ENCODE data around the gene NRXN2.
A peak's percentile ranks its signal among the peaks of the same experiment; 100 is the strongest.

NRXN2 gene

DNA sequence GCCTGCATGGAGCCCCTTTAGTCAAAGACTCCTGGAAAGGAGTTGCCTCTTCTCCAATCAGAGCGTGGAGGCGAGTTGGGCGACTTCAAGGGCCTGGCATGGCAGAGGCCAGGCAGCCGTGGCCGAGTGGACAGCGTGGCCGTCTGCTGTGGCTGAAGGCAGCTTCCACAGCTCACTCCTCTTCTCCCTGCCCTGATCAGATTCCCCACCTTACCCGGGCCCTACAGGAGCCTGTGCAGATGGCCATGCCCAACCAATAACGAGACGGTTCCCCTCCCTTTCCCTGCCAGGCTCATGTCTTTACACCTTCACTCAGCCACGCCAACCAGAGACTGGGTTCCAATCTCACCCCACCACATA lies 152.0 kb downstream of the NRXN2 start:
- H3K27me3 ChIP-seq (ENCODE audit: insufficient read depth, low read length), result no peaks in the 10 kb centered on the region
- H3K4me1 ChIP-seq (ENCODE audit: insufficient read depth, low read length), result peaks cover 12% of the 10 kb centered on the region
- H3K9me3 ChIP-seq (ENCODE audit: insufficient read depth, low read depth, low read length), result no peaks in the 10 kb centered on the region
- no peak overlapping the region for H3K27ac ChIP-seq (ENCODE audit: low read depth, low read length)
- no peaks in the 10 kb centered on the region for H3K36me3 ChIP-seq (ENCODE audit: insufficient read depth, low read length)
- no peak overlapping the region for H3K4me3 ChIP-seq (ENCODE audit: low read length)
- no peak overlapping the region for H3K9ac ChIP-seq (ENCODE audit: low read depth, low read length)
- whole genome bisulfite sequencing, result 93% methylated on average over 11 of the region's 11 CpGs

DNA sequence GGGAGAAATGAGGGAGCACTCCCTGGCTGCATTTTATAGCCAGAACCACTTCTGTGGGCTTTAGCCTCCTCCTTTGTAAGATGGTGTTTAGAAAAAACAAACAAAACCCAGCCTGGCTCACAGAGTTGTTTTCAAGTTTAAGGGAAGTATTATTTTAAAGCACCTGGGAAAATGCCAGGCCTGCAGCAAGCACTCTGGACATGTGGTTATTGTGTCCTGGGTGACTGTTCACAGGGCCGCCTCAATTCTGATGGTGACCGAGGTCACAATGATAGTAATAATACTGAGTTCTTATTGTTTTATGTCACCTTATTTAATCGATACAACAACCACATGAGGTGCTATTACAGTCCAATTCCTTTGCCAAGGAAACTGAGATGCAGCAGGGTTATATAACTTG lies 152.7 kb downstream of the NRXN2 start:
- H3K27me3 ChIP-seq (ENCODE audit: insufficient read depth, low read length), result no peaks in the 10 kb centered on the region
- no peak overlapping the region for H3K9ac ChIP-seq (ENCODE audit: low read depth, low read length)
- peaks cover 15% of the 10 kb centered on the region for H3K4me1 ChIP-seq (ENCODE audit: insufficient read depth, low read length)
- 96% methylated on average over 3 of the region's 3 CpGs for WGBS
- no peaks in the 10 kb centered on the region for H3K36me3 ChIP-seq (ENCODE audit: insufficient read depth, low read length)
- H3K9me3 ChIP-seq (ENCODE audit: insufficient read depth, low read depth, low read length), result no peaks in the 10 kb centered on the region
- no peak overlapping the region for H3K27ac ChIP-seq (ENCODE audit: low read depth, low read length)
- H3K4me3 ChIP-seq (ENCODE audit: low read length), result no peak overlapping the region

DNA sequence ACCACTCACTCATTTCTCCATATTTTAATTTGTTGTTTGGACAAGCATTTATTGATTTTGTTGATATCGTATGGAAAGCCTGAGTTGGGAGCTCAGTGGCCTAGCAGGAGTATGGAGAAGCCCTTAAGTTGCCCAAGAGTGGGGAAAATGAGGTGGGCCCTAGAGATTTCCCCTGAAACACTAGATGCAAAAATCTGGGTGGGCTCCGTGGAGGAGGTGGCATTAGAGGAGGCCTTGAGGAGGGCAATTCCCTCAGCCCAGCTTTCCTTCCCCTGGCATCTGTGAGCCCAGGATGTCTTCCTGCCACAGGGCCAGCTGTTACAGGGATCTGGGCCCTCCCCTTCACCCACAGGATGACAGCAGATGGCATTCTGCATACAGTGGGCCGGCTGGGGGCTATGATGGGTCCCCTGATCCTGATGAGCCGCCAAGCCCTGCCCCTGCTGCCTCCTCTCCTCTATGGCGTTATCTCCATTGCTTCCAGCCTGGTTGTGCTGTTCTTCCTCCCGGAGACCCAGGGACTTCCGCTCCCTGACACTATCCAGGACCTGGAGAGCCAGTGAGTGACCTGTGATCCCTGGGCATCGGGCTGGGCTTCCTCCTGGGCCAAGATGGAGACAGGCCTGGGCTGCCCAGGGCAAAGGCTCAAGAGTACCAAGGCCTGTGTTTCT lies 153.6 kb downstream of the NRXN2 start:
- WGBS, result 90% methylated on average over 8 of the region's 8 CpGs

DNA sequence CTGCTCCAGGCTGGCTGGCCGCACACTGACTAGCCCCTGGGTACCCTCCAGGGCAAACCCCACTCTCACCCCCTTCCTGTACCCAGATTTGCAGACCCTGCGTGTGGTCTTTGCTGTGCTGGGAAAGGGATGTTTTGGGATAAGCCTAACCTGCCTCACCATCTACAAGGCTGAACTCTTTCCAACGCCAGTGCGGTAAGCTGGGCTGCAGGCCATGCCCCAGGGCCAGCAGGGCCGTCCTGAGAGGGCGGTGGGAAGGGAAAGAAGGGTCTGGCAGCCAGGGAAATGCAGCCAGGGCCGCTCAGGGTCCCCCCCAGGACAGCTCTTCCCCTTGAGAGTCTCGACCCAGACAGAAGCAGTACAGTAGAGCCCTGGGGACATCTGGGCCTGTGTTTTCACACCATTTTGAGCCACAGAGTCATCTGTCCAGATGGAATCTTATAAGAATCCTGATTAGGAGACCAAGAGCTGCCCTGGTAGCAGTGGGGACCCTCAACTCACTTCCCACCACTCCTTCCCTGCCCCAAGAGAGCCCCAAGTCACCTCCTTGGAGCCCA lies 154.3 kb downstream of the NRXN2 start:
- Histone ChIP-seq H3K4me1 (ENCODE audit: insufficient read depth, low read length) (peaks cover 15% of the 10 kb centered on the region), H3K9ac (ENCODE audit: low read depth, low read length) (no peak overlapping the region)
- WGBS, result 96% methylated on average over 7 of the region's 8 CpGs

More for the DNA sequence above, 153.6 kb downstream of the NRXN2 start:
- Histone ChIP-seq H3K4me1 (ENCODE audit: insufficient read depth, low read length) (peaks cover 15% of the 10 kb centered on the region), H3K27ac (ENCODE audit: low read depth, low read length) (no peak overlapping the region), H3K4me3 (ENCODE audit: low read length) (no peak overlapping the region), H3K9me3 (ENCODE audit: insufficient read depth, low read depth, low read length) (no peaks in the 10 kb centered on the region), H3K36me3 (ENCODE audit: insufficient read depth, low read length) (no peaks in the 10 kb centered on the region), H3K27me3 (ENCODE audit: insufficient read depth, low read length) (no peaks in the 10 kb centered on the region), H3K9ac (ENCODE audit: low read depth, low read length) (no peak overlapping the region)

DNA sequence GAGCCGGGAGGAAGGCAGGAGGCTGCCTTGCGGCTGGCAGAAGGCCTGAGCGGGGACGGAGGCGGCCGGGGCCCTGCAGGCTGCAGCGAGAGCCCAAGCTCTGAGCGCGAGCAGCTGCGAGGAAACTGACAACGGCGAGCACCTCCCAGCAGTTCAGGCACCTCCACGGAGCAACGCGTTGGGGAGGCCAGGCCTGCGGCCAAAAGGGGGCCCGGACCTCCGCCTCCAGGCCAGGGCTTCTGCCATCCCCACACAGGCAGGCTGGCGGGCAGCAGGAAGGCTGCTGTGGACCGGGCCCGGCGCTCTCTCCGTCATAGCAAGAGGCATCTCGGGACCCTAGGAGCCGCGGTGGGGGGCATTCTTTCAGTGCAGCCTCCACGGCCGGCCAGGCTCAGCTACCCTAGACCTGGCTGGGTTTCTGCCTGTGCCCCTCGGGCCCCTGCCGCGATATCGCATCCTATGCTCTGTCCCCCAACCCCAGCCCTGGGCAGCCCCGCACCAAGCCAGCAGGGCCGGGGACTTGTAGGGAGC lies 154.9 kb downstream of the NRXN2 start:
- Histone ChIP-seq H3K27ac (ENCODE audit: low read depth, low read length) (no peak overlapping the region), H3K9me3 (ENCODE audit: insufficient read depth, low read depth, low read length) (no peaks in the 10 kb centered on the region), H3K4me3 (ENCODE audit: low read length) (no peak overlapping the region), H3K9ac (ENCODE audit: low read depth, low read length) (no peak overlapping the region), H3K27me3 (ENCODE audit: insufficient read depth, low read length) (no peaks in the 10 kb centered on the region), H3K4me1 (ENCODE audit: insufficient read depth, low read length) (peaks cover 15% of the 10 kb centered on the region), H3K36me3 (ENCODE audit: insufficient read depth, low read length) (no peaks in the 10 kb centered on the region)
- WGBS, result 87% methylated on average over 34 of the region's 34 CpGs

More for the DNA sequence above, 154.3 kb downstream of the NRXN2 start:
- H3K9me3 ChIP-seq (ENCODE audit: insufficient read depth, low read depth, low read length), result no peaks in the 10 kb centered on the region
- H3K36me3 ChIP-seq (ENCODE audit: insufficient read depth, low read length), result no peaks in the 10 kb centered on the region
- H3K27me3 ChIP-seq (ENCODE audit: insufficient read depth, low read length), result no peaks in the 10 kb centered on the region
- no peak overlapping the region for H3K4me3 ChIP-seq (ENCODE audit: low read length)
- no peak overlapping the region for H3K27ac ChIP-seq (ENCODE audit: low read depth, low read length)

DNA sequence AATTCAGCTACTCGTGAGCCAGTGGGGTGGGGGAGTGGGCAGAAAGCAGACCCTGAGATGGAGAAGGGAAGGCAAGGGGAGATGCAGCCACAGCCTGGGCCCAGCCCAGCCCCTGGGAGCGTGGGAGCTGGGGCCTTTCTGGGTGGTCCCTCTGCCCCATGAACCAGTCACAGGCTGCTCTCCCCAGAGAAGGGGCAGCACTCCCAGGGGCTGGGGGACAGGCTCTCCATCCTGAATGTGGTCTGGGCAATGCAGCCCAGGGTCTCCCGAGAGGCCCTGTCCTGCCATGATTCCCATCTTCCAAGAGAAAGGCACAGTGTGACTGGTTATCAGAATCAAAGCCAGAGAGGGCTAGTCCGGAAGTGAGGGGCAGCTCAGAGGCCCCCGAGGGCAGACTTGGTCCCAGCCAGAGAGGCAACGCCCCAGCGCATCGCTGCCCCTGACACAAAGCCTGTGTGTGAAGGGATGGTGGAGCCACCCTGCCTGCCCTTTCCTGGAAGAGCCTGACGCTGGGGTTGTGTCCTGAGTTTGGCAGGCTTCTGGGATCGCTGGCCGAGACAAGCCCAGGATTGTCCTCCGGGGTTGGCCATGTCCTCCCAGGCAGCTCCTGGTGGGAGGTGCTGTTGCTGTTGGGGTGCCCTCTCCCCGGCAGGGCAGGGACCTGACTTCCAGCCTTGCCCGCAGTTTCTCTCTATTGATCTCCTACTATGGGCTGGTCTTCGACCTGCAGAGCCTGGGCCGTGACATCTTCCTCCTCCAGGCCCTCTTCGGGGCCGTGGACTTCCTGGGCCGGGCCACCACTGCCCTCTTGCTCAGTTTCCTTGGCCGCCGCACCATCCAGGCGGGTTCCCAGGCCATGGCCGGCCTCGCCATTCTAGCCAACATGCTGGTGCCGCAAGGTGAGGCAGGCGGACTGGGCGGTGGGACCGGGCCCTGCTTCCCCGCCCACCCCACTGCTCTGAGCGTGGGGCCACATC lies 155.8 kb downstream of the NRXN2 start:
- Histone ChIP-seq H3K9ac (ENCODE audit: low read depth, low read length) (peak overlapping the region; percentile 74), H3K4me3 (ENCODE audit: low read length) (peak overlapping the region; percentile 49), H3K4me1 (ENCODE audit: insufficient read depth, low read length) (peaks cover 15% of the 10 kb centered on the region), H3K27me3 (ENCODE audit: insufficient read depth, low read length) (no peaks in the 10 kb centered on the region), H3K27ac (ENCODE audit: low read depth, low read length) (peak overlapping the region; percentile 81), H3K9me3 (ENCODE audit: insufficient read depth, low read depth, low read length) (no peaks in the 10 kb centered on the region), H3K36me3 (ENCODE audit: insufficient read depth, low read length) (no peaks in the 10 kb centered on the region)
- 86% methylated on average over 30 of the region's 30 CpGs for WGBS

DNA sequence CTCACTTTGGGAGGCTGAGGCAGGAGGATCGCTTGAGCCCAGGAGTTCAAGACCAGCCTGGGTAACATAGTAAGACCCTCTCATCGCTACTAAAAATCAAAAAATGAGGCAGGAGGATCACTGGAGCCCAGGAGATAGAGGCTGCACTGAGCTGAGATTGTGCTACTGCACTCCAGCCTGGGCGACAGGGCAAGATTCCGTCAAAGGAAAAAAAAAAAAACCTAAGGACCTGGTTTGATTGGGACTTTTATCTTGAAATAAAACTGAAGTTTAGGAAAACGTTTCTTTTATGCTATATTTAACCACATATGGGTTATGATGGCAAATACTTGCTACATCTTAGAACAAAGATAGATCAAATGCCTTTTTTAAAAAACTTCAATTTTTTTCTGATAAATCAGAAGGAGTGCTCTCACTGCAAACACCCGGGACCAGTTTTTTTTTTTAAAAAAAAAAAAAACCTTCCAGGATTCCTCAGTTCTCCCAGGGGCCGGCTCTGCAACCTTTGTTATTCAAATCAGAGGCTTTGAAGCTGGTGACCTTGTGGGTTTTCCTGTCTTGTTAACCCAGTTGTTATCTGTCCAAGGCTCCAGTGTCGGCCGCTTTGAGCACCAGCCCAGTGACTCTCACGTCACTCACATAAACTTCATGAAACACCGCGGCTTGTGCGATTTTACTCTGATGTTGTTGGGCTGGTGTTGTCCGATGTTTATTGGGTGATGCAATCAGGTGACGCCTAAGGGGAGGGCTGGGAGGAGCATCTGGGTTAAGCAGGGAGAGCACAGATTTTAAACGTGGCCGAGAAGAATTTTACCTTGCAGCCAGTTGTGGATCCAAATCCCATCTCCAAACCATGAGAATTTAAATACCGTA lies 156.7 kb downstream of the NRXN2 start:
- Histone ChIP-seq H3K4me1 (ENCODE audit: insufficient read depth, low read length) (peaks cover 15% of the 10 kb centered on the region), H3K27ac (ENCODE audit: low read depth, low read length) (peak overlapping the region; percentile 81), H3K36me3 (ENCODE audit: insufficient read depth, low read length) (no peaks in the 10 kb centered on the region), H3K27me3 (ENCODE audit: insufficient read depth, low read length) (no peaks in the 10 kb centered on the region), H3K4me3 (ENCODE audit: low read length) (peak overlapping the region; percentile 49), H3K9ac (ENCODE audit: low read depth, low read length) (peak overlapping the region; percentile 74), H3K9me3 (ENCODE audit: insufficient read depth, low read depth, low read length) (no peaks in the 10 kb centered on the region)
- WGBS, result 13% methylated on average over 17 of the region's 18 CpGs

DNA sequence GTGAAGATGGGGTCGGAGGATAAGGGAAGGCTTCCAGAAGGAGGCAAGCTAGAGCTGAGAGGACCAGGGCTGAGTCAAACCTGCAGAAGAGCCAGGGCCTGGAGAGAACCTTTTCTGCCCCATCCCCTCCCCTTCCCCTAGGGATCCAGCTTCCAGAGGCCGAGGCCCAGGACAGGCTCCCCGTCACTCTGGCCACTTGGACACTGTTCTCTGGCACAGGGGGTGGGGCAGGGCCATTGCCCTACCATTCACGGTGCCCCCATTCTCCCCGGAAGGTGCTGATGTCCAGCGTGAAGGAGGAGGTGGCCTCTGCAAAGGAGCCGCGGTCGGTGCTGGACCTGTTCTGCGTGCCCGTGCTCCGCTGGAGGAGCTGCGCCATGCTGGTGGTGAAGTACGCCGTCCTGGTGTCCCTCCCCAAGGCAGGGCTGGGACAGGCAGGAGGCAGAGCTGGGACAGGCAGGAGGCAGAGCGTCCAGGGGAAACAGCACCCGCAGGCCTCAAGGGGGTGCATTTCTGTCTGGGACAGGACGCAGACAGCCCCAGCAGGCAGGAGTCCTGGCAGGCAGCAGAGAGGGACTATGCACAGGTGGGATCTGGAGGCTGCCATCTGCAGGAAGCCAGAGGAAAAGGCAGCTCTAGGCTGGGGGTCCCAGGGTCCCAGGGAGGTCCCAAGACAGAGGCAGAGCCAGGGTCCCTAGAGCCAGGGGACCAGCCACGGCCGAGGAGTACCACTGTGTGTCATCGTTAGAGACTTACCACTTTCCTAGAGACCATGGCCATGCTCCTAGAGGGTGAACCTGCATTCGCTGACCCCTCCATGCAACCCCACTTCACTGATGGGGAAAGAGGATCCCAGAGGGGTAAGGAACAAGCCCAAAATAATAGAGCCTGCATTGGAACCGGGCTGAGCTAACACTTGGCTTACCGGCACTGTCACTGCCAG lies 157.8 kb downstream of the NRXN2 start:
- Histone ChIP-seq H3K4me3 (ENCODE audit: low read length) (no peak overlapping the region), H3K9me3 (ENCODE audit: insufficient read depth, low read depth, low read length) (no peaks in the 10 kb centered on the region), H3K27ac (ENCODE audit: low read depth, low read length) (no peak overlapping the region), H3K4me1 (ENCODE audit: insufficient read depth, low read length) (peaks cover 18% of the 10 kb centered on the region), H3K36me3 (ENCODE audit: insufficient read depth, low read length) (no peaks in the 10 kb centered on the region), H3K27me3 (ENCODE audit: insufficient read depth, low read length) (no peaks in the 10 kb centered on the region), H3K9ac (ENCODE audit: low read depth, low read length) (no peak overlapping the region)
- 75% methylated on average over 24 of the region's 24 CpGs for WGBS

DNA sequence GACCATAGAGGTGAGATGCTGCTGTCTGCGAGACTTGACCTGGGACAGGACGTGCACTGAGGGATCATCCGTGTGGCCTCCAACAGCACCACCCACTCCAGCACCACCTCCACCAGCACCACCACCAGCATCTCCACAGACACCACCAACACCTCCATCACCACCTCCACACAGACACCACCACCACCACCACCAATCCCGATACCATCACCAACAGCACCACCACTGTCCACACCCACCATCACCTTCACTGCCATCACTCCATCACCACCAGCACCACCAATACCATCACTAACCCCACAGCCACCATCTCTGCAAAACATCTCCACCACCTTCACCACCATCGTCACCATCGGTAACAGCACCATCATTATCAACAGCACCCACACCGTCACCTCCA lies 158.6 kb downstream of the NRXN2 start:
- 93% methylated on average over 7 of the region's 7 CpGs for WGBS
- H3K27ac ChIP-seq (ENCODE audit: low read depth, low read length), result no peak overlapping the region
- H3K9me3 ChIP-seq (ENCODE audit: insufficient read depth, low read depth, low read length), result no peaks in the 10 kb centered on the region
- no peaks in the 10 kb centered on the region for H3K36me3 ChIP-seq (ENCODE audit: insufficient read depth, low read length)
- H3K9ac ChIP-seq (ENCODE audit: low read depth, low read length), result no peak overlapping the region
- no peaks in the 10 kb centered on the region for H3K27me3 ChIP-seq (ENCODE audit: insufficient read depth, low read length)
- H3K4me1 ChIP-seq (ENCODE audit: insufficient read depth, low read length), result peaks cover 24% of the 10 kb centered on the region
- no peak overlapping the region for H3K4me3 ChIP-seq (ENCODE audit: low read length)

DNA sequence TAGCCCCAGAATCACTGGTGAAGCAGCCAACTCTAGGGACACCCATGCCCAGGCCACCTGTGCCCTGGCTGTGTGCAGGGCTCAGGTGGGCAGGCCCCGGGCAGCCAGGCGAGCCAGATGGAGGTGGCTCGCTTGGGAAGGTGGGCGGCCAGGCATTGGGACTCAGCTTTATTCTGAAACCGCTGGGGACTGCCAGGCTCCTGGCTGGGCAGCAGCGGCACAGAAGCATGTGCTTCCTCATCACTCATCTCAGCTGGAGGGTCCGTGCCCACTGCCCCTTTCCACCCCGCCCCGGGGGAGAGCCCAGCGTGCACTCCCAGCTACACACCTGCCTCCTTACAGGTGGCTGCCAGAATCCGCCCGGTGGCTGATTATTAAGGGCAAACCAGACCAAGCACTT lies 159.0 kb downstream of the NRXN2 start:
- H3K4me3 ChIP-seq (ENCODE audit: low read length), result no peak overlapping the region
- no peak overlapping the region for H3K9ac ChIP-seq (ENCODE audit: low read depth, low read length)
- no peaks in the 10 kb centered on the region for H3K36me3 ChIP-seq (ENCODE audit: insufficient read depth, low read length)
- no peaks in the 10 kb centered on the region for H3K9me3 ChIP-seq (ENCODE audit: insufficient read depth, low read depth, low read length)
- no peaks in the 10 kb centered on the region for H3K27me3 ChIP-seq (ENCODE audit: insufficient read depth, low read length)
- H3K27ac ChIP-seq (ENCODE audit: low read depth, low read length), result no peak overlapping the region
- peaks cover 24% of the 10 kb centered on the region for H3K4me1 ChIP-seq (ENCODE audit: insufficient read depth, low read length)
- 92% methylated on average over 12 of the region's 12 CpGs for WGBS
